ENCODE data around the gene TMEM51. TPM values are rescaled to one million over a fixed set of nuclear protein-coding genes. Genes with fewer than 3 reads are reported as not detected.

TMEM51 gene
- polyA plus RNA-seq, 1 donor (not counting 4 experiments of a cell fraction or from before 2014, with no cell fraction given), result 12.9 TPM

- Histone ChIP-seq H3K4me2 (ENCODE audit: control insufficient read depth, extremely low read depth, insufficient read depth, low read depth, low read length) (no peak overlapping the region), H3K27ac (ENCODE audit: control insufficient read depth, insufficient read depth, low read length) (no peak overlapping the region), H3K4me1 (ENCODE audit: control insufficient read depth, extremely low read depth, insufficient read depth, low read length) (no peaks in the 10 kb centered on the region), H3K79me2 (ENCODE audit: control insufficient read depth, insufficient read depth, low read length) (peaks cover 10% of the 10 kb centered on the region), H3K36me3 (ENCODE audit: control insufficient read depth in 2 of 2, extremely low read depth in 1 of 2, insufficient read depth in 2 of 2, low read length in 2 of 2) (peaks cover 6 to 13% of the 10 kb centered on the region in 2 experiments), H3K9me1 (ENCODE audit: control insufficient read depth, extremely low read depth, insufficient read depth, low read length) (no peaks in the 10 kb centered on the region), H3K9ac (ENCODE audit: control insufficient read depth, extremely low read depth, insufficient read depth, low read length) (no peak overlapping the region), H3K9me3 (ENCODE audit: control insufficient read depth, low read depth, low read length) (no peaks in the 10 kb centered on the region), H4K20me1 (ENCODE audit: control insufficient read depth, extremely low read depth, insufficient read depth, low read length) (no peaks in the 10 kb centered on the region), H2AFZ (ENCODE audit: control insufficient read depth, low read length) (no peak overlapping the region), H3K4me3 (ENCODE audit: control insufficient read depth in 2 of 3, extremely low read depth in 1 of 3, insufficient read depth in 2 of 3, low read depth in 1 of 3, low read length in 3 of 3) (no peak overlapping the region), H3K27me3 (ENCODE audit: control insufficient read depth, extremely low read depth, insufficient read depth, low read length) (no peaks in the 10 kb centered on the region)
- DNase-seq (ENCODE audit: low read depth, low spot score) (no peak), FAIRE-seq (no peak)
- TF ChIP-seq CTCF (optimal IDR thresholded peaks at IDR 0.05 in 1 of 3, IDR thresholded peaks at IDR 0.05 in 1 of 3, conservative IDR thresholded peaks at IDR 0.05 in 1 of 3; ENCODE audit: extremely low read depth in 1 of 3, insufficient read depth in 2 of 3, low read length in 3 of 3), result no peak
- no peak for TF ChIP-seq EZH2 (IDR thresholded peaks at IDR 0.05; ENCODE audit: low read length)
- dilution Hi-C loops (cut with MboI; ENCODE audit: extremely low pct_ligation_motif_present, low sequenced_read_pairs), result no loop called here
Measured at GRCh38 chr1:15215116-15215515, 61.6 kb downstream of the TMEM51 start.

- Histone ChIP-seq H4K20me1 (ENCODE audit: control insufficient read depth, extremely low read depth, insufficient read depth, low read length) (no peaks in the 10 kb centered on the region), H3K9me1 (ENCODE audit: control insufficient read depth, extremely low read depth, insufficient read depth, low read length) (no peaks in the 10 kb centered on the region), H3K27me3 (ENCODE audit: control insufficient read depth, extremely low read depth, insufficient read depth, low read length) (no peaks in the 10 kb centered on the region), H3K79me2 (ENCODE audit: control insufficient read depth, insufficient read depth, low read length) (peaks cover 2% of the 10 kb centered on the region), H3K36me3 (ENCODE audit: control insufficient read depth in 2 of 2, extremely low read depth in 1 of 2, insufficient read depth in 2 of 2, low read length in 2 of 2) (peaks cover 9 to 20% of the 10 kb centered on the region in 2 experiments), H2AFZ (ENCODE audit: control insufficient read depth, low read length) (no peak overlapping the region), H3K4me2 (ENCODE audit: control insufficient read depth, extremely low read depth, insufficient read depth, low read depth, low read length) (no peak overlapping the region), H3K9ac (ENCODE audit: control insufficient read depth, extremely low read depth, insufficient read depth, low read length) (no peak overlapping the region), H3K4me3 (ENCODE audit: control insufficient read depth in 2 of 3, extremely low read depth in 1 of 3, insufficient read depth in 2 of 3, low read depth in 1 of 3, low read length in 3 of 3) (no peak overlapping the region), H3K9me3 (ENCODE audit: control insufficient read depth, low read depth, low read length) (no peaks in the 10 kb centered on the region), H3K4me1 (ENCODE audit: control insufficient read depth, extremely low read depth, insufficient read depth, low read length) (no peaks in the 10 kb centered on the region), H3K27ac (ENCODE audit: control insufficient read depth, insufficient read depth, low read length) (no peak overlapping the region)
- dilution Hi-C loops (cut with MboI; ENCODE audit: extremely low pct_ligation_motif_present, low sequenced_read_pairs), result no loop called here
- no peak for FAIRE-seq
- TF ChIP-seq CTCF (optimal IDR thresholded peaks at IDR 0.05 in 1 of 3, IDR thresholded peaks at IDR 0.05 in 1 of 3, conservative IDR thresholded peaks at IDR 0.05 in 1 of 3; ENCODE audit: extremely low read depth in 1 of 3, insufficient read depth in 2 of 3, low read length in 3 of 3) (no peak), EZH2 (IDR thresholded peaks at IDR 0.05; ENCODE audit: low read length) (no peak)
- DNase-seq (ENCODE audit: low read depth, low spot score), result no peak
Measured at GRCh38 chr1:15217654-15218053, 64.1 kb downstream of the TMEM51 start.

All from keratinocyte (primary cell).